Osteocyte (in vitro differentiated cells): ENCODE data around the gene IGFL1. TPM values are rescaled to one million over a fixed set of nuclear protein-coding genes. Genes with fewer than 3 reads are reported as not detected.
"Not testable (repeated sequence)": the region's sequence is repeated elsewhere in the genome, so short reads cannot be mapped to it uniquely, and the experiment has no call there.

ENCODE experiments used
- DNase-seq: peaks from one replicate; pipeline ENCODE4 v3.0.0; 2021; ENCODE audit warnings: mixed read lengths; ENCODE audit not compliant: unreplicated experiment; ENCODE audit errors: extremely low spot score
- H3K27ac Mint-ChIP-seq: one replicate; pipeline ENCODE4 v1.8.0; 2021; ENCODE audit warnings: mild to moderate bottlenecking, mixed read lengths; ENCODE audit not compliant: unreplicated experiment
- H3K27me3 Mint-ChIP-seq: one replicate; pipeline ENCODE4 v1.8.0; 2021; ENCODE audit warnings: mixed read lengths; ENCODE audit not compliant: unreplicated experiment
- H3K36me3 Mint-ChIP-seq: one replicate; pipeline ENCODE4 v1.8.0; 2021; ENCODE audit warnings: mixed read lengths; ENCODE audit not compliant: unreplicated experiment
- H3K4me1 Mint-ChIP-seq: one replicate; pipeline ENCODE4 v1.8.0; 2021; ENCODE audit warnings: mixed read lengths; ENCODE audit not compliant: unreplicated experiment
- H3K4me3 Mint-ChIP-seq: one replicate; pipeline ENCODE4 v1.8.0; 2021; ENCODE audit warnings: mild to moderate bottlenecking, moderate library complexity, mixed read lengths; ENCODE audit not compliant: unreplicated experiment
- H3K9me3 Mint-ChIP-seq: one replicate; pipeline ENCODE4 v1.8.0; 2021; ENCODE audit warnings: mixed read lengths; ENCODE audit not compliant: unreplicated experiment
- CTCF ChIP-seq: fragments of 200-600 bp; sonication (generic); IDR thresholded peaks from 2 replicates; pipeline ENCODE4 v1.5.0; 2021; ENCODE audit warnings: antibody characterized with exemption, mild to moderate bottlenecking, moderate library complexity
- total RNA-seq: library from RNA; stranded (reverse); gene quantifications from 2 replicates; pipeline ENCODE4 v1.2.1, GENCODE V29; 2021

Gene IGFL1
- total RNA-seq, 1 donor from 2014 or later, result not detected

DNA sequence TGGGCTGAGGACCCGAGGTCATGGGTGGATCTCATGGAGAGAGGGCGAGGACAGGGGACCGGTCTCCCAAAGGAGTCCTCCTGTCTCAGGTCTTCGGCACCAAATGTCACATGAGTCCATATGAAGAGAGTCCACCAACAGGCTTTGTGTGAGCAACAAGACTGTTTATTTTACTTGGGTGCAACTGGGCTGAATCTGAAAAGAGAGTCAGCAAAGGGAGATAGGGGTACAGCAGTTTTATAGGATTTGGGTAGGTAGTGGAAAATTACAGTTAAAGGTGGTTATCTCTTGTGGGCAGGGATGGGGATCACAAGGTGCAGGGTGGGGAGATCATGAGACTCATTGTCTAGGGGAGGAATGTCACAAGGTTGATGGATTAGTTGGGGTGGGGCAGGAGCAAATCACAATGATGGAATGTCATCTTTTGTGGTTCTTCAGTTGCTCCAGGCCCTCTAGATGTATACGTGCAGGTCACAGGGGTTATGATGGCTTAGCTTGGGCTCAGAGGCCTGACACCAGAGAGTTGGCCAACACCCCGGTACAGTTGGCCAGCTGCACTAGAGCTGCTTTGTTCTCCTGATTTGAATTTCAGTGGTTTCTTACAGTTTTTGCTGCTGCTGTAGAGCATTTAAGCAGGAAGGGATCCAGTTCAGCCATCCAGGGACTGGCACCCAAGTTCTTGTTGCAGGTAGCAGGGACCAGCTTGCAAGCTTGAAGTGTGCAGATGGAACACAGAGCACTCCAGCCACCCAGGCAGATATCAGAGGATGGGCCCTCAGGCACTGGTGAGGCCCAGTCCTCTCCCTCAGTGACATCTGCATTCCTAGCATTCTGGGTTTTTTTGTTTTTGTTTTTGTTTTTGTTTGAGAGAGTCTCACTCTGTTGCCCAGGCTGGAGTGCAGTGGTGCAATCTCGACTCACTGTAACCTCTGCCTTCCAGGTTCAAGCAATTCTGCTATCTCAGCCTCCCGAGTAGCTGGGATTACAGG lies 26.4 kb upstream of the IGFL1 start:
- peaks cover 48% of the 10 kb centered on the region for H3K27me3 Mint-ChIP-seq
- peaks cover 2% of the 10 kb centered on the region for H3K36me3 Mint-ChIP-seq
- no peak overlapping the region for H3K4me3 Mint-ChIP-seq
- H3K4me1 Mint-ChIP-seq, result peaks cover 19% of the 10 kb centered on the region
- no peak for DNase-seq
- TF ChIP-seq CTCF, result no peak
- H3K9me3 Mint-ChIP-seq, result no peaks in the 10 kb centered on the region
- H3K27ac Mint-ChIP-seq, result no peak overlapping the region

GRCh38 chr19:46204008-46204407 lies 25.5 kb upstream of the IGFL1 start:
- peaks cover 22% of the 10 kb centered on the region for H3K4me1 Mint-ChIP-seq
- no peak overlapping the region for H3K4me3 Mint-ChIP-seq
- peaks cover 43% of the 10 kb centered on the region for H3K27me3 Mint-ChIP-seq
- no peak for DNase-seq
- TF ChIP-seq CTCF, result no peak
- H3K27ac Mint-ChIP-seq, result no peak overlapping the region
- H3K9me3 Mint-ChIP-seq, result no peaks in the 10 kb centered on the region
- H3K36me3 Mint-ChIP-seq, result peaks cover 2% of the 10 kb centered on the region

GRCh38 chr19:46205183-46205984 lies 24.2 kb upstream of the IGFL1 start:
- Mint-ChIP-seq H3K36me3 (peaks cover 2% of the 10 kb centered on the region), H3K27ac (peak overlapping the region; percentile 21), H3K9me3 (no peaks in the 10 kb centered on the region), H3K27me3 (peaks cover 37% of the 10 kb centered on the region), H3K4me3 (no peak overlapping the region), H3K4me1 (peaks cover 25% of the 10 kb centered on the region)
- no peak for TF ChIP-seq CTCF
- no peak for DNase-seq

- no peaks in the 10 kb centered on the region for H3K9me3 Mint-ChIP-seq
- no peak for TF ChIP-seq CTCF
- peak overlapping the region; percentile 77 for H3K27ac Mint-ChIP-seq
- no peak for DNase-seq
- H3K4me1 Mint-ChIP-seq, result peaks cover 32% of the 10 kb centered on the region
- H3K4me3 Mint-ChIP-seq, result no peak overlapping the region
- H3K36me3 Mint-ChIP-seq, result peaks cover 2% of the 10 kb centered on the region
- H3K27me3 Mint-ChIP-seq, result peaks cover 29% of the 10 kb centered on the region
These were observed 23.4 kb upstream of the IGFL1 start for GRCh38 chr19:46206176-46206575.

DNA sequence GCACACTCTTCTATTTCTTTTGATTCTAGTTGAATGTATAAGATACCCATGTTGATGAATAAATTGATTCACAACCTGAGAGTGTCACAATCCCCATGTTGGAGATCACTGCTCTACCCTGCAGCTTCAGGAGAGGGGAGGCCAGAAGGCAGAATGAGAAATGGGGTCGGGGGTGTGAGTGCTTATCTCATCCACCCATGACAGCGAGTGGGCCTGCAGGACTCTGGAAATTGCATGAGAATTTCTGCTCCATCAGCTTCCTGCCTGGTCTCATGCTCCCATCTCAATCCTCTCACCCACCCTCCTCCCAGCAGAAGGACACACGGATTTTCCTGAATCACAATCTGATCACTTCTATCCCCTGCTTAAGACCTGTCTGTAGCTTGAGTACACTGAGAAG lies 22.9 kb upstream of the IGFL1 start:
- peaks cover 37% of the 10 kb centered on the region for H3K4me1 Mint-ChIP-seq
- H3K27me3 Mint-ChIP-seq, result peaks cover 24% of the 10 kb centered on the region
- H3K9me3 Mint-ChIP-seq, result no peaks in the 10 kb centered on the region
- H3K27ac Mint-ChIP-seq, result no peak overlapping the region
- no peak for DNase-seq
- H3K4me3 Mint-ChIP-seq, result no peak overlapping the region
- no peak for TF ChIP-seq CTCF
- H3K36me3 Mint-ChIP-seq, result peaks cover 2% of the 10 kb centered on the region

DNA sequence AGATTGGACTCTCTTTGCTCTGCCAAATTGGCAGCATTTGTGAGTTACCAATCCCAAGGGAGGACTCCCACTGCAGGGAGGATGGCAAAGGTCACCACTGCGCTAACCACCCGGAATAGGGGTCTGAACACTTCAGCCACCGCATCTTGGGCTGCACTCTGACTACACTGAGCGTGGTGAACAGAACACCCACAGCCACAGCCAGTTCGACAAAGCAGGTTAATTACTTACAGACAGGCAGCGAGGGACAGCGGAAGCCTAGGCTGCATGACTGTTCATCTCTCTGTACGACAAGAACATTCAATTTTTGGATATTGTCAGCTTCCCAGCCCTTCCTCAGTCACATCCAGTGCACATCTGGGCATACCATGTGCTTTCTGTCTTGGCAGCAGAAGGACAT lies 21.7 kb upstream of the IGFL1 start:
- not testable (repeated sequence) for H3K9me3 Mint-ChIP-seq, H3K36me3 Mint-ChIP-seq, H3K27ac Mint-ChIP-seq, DNase-seq, H3K4me3 Mint-ChIP-seq
- peaks cover 12% of the 10 kb centered on the region for H3K27me3 Mint-ChIP-seq
- peaks cover 49% of the 10 kb centered on the region for H3K4me1 Mint-ChIP-seq
